ENCODE data around the gene ABHD2. TPM values are rescaled to one million over a fixed set of nuclear protein-coding genes. Genes with fewer than 3 reads are reported as not detected.

Gene ABHD2, protein sequence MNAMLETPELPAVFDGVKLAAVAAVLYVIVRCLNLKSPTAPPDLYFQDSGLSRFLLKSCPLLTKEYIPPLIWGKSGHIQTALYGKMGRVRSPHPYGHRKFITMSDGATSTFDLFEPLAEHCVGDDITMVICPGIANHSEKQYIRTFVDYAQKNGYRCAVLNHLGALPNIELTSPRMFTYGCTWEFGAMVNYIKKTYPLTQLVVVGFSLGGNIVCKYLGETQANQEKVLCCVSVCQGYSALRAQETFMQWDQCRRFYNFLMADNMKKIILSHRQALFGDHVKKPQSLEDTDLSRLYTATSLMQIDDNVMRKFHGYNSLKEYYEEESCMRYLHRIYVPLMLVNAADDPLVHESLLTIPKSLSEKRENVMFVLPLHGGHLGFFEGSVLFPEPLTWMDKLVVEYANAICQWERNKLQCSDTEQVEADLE
- 112 and 129 TPM in 2 replicates for total RNA-seq

DNA sequence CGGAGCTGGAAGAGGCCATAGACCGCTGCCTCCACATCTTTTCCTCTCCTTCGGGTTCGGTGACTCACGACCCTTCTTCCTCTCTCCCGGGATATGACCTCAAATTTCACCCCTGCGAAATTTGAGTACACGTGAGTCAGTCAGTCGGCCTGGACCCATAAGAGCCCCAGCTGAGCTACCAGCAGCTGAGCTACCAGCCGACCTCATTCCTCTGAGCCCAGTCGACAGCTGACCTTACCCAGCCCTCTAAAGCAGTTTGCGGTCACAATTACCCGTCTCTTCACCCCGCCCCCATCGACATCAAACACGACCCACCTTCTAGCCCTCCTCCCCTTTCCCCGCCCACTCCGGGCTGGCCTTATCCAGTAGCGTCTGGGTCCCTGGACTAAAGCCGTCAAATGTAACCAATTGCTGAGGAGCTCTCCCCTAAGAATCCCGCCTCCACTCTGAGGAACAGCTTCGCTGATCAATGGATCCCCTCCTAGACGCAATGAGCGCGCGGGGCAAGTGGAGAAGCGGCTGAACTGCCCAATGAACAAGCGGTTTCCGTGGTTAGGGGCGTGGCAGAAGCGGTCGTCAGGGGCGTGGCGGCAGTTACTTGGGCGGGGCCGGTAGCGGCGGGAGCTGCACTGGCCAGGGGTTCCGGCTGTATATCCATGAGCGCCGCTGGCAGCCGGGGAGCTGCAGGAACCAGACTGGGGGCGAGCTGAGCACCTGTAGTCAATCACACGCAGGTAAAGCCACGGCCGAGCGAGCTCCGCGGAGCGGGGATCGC lies at the start of gene ABHD2:
Gene ABHD2 (plus strand): TSS at position 627 of the 775 bp plus-strand sequence. CDS start 27,872 bp downstream, outside the sequence.

DNA sequence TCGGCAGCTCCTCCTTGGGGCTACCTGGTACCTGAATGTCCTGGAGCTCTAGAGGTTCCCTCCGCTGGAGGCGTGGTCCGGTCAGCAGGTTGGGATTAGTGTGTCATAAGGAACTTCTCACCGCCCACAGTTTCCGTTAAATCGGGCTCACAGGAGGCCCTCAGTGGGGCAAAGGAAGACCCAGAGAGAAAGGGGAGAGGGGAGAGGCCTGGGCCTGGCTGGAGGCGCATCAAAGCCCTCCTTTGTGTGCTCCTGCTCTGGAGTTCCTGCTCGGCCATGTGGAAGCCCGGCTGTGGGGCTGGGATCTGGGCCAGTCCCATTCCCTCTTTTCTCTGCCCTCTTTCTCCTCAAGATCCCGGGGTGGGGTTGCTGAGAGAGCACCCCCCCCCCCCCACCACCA lies 133.3 kb downstream of the ABHD2 start, which contains the start of gene RLBP1:
Gene RLBP1 (minus strand): TSS at position 37 of the 400 bp plus-strand sequence. CDS start 2,604 bp downstream, outside the sequence.

DNA sequence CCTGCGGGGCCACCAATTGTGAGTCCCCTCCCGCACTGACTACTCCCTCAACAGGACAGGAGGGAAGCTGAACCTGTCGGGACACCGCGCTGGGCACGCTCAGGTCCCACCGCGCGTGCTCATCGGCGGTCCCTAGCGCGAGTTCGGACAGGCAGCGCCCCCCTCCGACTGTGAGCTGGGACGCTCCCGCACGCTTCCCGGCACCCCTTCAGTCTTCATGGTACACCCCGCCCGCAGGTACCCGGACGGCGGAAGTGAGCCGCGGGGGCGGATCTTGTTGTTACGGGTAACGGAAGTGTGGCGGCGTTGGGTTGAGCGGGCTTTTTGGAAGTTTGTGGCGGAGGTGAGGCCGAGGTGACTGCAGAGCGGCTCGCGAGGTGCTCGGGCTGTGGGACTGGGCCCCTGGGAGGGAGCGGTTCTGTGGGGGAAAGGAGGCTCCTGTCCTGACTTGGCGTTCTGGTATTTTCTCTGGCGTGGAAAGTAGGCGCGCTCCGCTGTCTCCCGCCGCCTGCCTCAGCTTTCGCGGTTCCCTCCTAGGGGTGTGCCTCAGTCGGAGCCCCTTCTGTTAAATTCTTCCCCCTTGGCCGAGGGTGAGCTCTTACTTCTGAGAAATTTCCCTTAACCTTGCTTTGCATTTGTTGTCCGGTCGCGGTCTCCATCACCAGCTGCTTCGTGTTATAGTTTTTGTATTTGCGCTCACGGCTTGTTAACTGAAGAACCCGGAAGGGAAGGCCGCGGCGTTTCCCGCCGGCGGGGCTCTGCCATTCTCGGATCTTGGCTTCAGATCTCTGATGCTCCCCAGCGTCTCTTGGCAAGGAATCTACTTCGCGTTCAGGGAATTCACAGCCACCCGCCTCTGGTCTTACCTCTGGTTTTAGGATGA lies 155.7 kb downstream of the ABHD2 start, which contains the start of gene FANCI:
Gene FANCI (plus strand): TSS at position 289 of the 883 bp plus-strand sequence. CDS start 3,669 bp downstream, outside the sequence.

Other genes with a start within 250 kb of the ABHD2 start
- 5.2 and 20.6 TPM in 2 replicates for gene HAPLN3, start 192.9 kb upstream of the ABHD2 start, total RNA-seq
- gene MFGE8, start 175.1 kb upstream of the ABHD2 start, total RNA-seq, result 72.9 and 104 TPM in 2 replicates
- not detected in 2 replicates for gene RLBP1, start 133.1 kb downstream of the ABHD2 start, total RNA-seq
- 18.8 and 32.9 TPM in 2 replicates for gene FANCI, start 155.5 kb downstream of the ABHD2 start, total RNA-seq
- 50.2 and 56.3 TPM in 2 replicates for gene POLG, start 246.4 kb downstream of the ABHD2 start, total RNA-seq